IMR-90 (cell line): Measurements from ENCODE around the gene PTGDS. TPM values are rescaled to one million over a fixed set of nuclear protein-coding genes. Genes with fewer than 3 reads are reported as not detected.

Experiments
- ATAC-seq: fragments of 200-7000 bp; cut with Tn5 transposase; 2 replicates; pipeline ENCODE4 v1.9.1; 2020; ENCODE audit warnings: low read depth, mild to moderate bottlenecking, moderate library complexity
- BruUV-seq: library from RNA; stranded (reverse); fragments of 400-500 nt; replicated peaks from 2 replicates; lab custom pipeline; 2021; lab: Mats Ljungman, UMichigan
- CTCF ChIA-PET: fragments of 300-600 bp; formaldehyde crosslinking; extraction: SDS; loops from one replicate; lab custom pipeline; 2021; ENCODE audit warnings: antibody characterized with exemption; lab: Yijun Ruan, JAX
- POLR2A ChIA-PET: fragments of 300-600 bp; sonication (Branson Sonifier 250); formaldehyde crosslinking; loops from one replicate; lab custom pipeline; 2022; ENCODE audit warnings: antibody characterized with exemption; ENCODE audit not compliant: unreplicated experiment; lab: Charles Lee
- DNase-seq: peaks from one replicate; pipeline ENCODE4 v3.0.0; 2013
- H2AFZ ChIP-seq: replicated peaks from 2 replicates; pipeline ENCODE3; 2013; ENCODE audit warnings: low read length, mild to moderate bottlenecking; ENCODE audit not compliant: poor library complexity
- H2AK5ac ChIP-seq: 2 replicates; pipeline ENCODE4 v1.6.1; 2013; ENCODE audit warnings: low read depth, low read length, inconsistent platforms
- H2AK9ac ChIP-seq: replicated peaks from 2 replicates; pipeline ENCODE3; 2013; ENCODE audit warnings: mild to moderate bottlenecking, low read depth, low read length, moderate library complexity; ENCODE audit not compliant: poor library complexity
- H2BK120ac ChIP-seq: 2 replicates; pipeline ENCODE4 v1.6.1; 2013; ENCODE audit warnings: low read depth, low read length, inconsistent platforms
- H2BK15ac ChIP-seq: 3 replicates; pipeline ENCODE4 v1.6.1; 2013; ENCODE audit warnings: low read depth, low read length, inconsistent platforms
- H2BK20ac ChIP-seq: 2 replicates; pipeline ENCODE4 v1.6.1; 2013; ENCODE audit warnings: low read depth, mild to moderate bottlenecking, inconsistent platforms, low read length, moderate library complexity
- H2BK5ac ChIP-seq: 2 replicates; pipeline ENCODE4 v1.6.1; 2013; ENCODE audit warnings: mild to moderate bottlenecking, low read depth, low read length, inconsistent platforms; ENCODE audit not compliant: poor library complexity, severe bottlenecking
- H3K14ac ChIP-seq: replicated peaks from 2 replicates; pipeline ENCODE4 v1.6.1; 2013; ENCODE audit warnings: low read depth, low read length, inconsistent platforms
- H3K18ac ChIP-seq: 2 replicates; pipeline ENCODE4 v1.6.1; 2013; ENCODE audit warnings: low read depth, low read length, control low read depth
- H3K23ac ChIP-seq: 2 replicates; pipeline ENCODE4 v1.6.1; 2013; ENCODE audit warnings: low read depth, low read length, inconsistent platforms
- H3K27ac ChIP-seq: 2 replicates; pipeline ENCODE4 v1.5.1; 2013; ENCODE audit warnings: mild to moderate bottlenecking, control low read depth, low read length; ENCODE audit not compliant: insufficient read depth
- H3K27me3 ChIP-seq: 2 replicates; pipeline ENCODE4 v1.6.1; 2013; ENCODE audit warnings: low read length; ENCODE audit not compliant: control insufficient read depth, insufficient read depth
- H3K36me3 ChIP-seq: 2 replicates; pipeline ENCODE4 v1.6.1; 2013; ENCODE audit warnings: low read length, mixed read lengths; ENCODE audit not compliant: control insufficient read depth, insufficient read depth
- H3K4ac ChIP-seq: 2 replicates; pipeline ENCODE4 v1.6.1; 2013; ENCODE audit warnings: low read depth, low read length, inconsistent platforms
- H3K4me1 ChIP-seq: 2 replicates; pipeline ENCODE4 v1.6.1; 2013; ENCODE audit warnings: low read length, mixed read lengths; ENCODE audit not compliant: control insufficient read depth, insufficient read depth
- H3K4me2 ChIP-seq: 2 replicates; pipeline ENCODE4 v1.6.1; 2013; ENCODE audit warnings: low read depth, mild to moderate bottlenecking, control low read depth, low read length, moderate library complexity
- H3K4me3 ChIP-seq: 2 replicates; pipeline ENCODE4 v1.5.1; 2013; ENCODE audit warnings: low read depth, mild to moderate bottlenecking, control low read depth, low read length, moderate library complexity; ENCODE audit not compliant: insufficient read depth
- H3K56ac ChIP-seq: 2 replicates; pipeline ENCODE4 v1.6.1; 2013; ENCODE audit warnings: low read length, inconsistent platforms; ENCODE audit not compliant: insufficient read depth; ENCODE audit errors: extremely low read depth
- H3K79me1 ChIP-seq, 2 experiments: 2 replicates each; pipeline ENCODE4 v1.6.1; 2013; ENCODE audit warnings: low read length in 2 of 2, inconsistent platforms in 1 of 2, low read depth in 1 of 2
- H3K9ac ChIP-seq: 2 replicates; pipeline ENCODE4 v1.6.1; 2013; ENCODE audit warnings: low read depth, low read length, control low read depth
- H3K9me1 ChIP-seq: 2 replicates; pipeline ENCODE4 v1.6.1; 2013; ENCODE audit warnings: low read length, inconsistent platforms; ENCODE audit not compliant: insufficient read depth
- H3K9me3 ChIP-seq: 2 replicates; pipeline ENCODE4 v1.6.1; 2013; ENCODE audit warnings: low read length; ENCODE audit not compliant: control insufficient read depth, insufficient read depth
- H4K20me1 ChIP-seq: 2 replicates; pipeline ENCODE4 v1.6.1; 2013; ENCODE audit warnings: low read length, inconsistent platforms; ENCODE audit not compliant: insufficient read depth
- H4K5ac ChIP-seq: 2 replicates; pipeline ENCODE4 v1.6.1; 2013; ENCODE audit warnings: mild to moderate bottlenecking, low read depth, low read length, control low read depth
- H4K8ac ChIP-seq, 2 experiments: 2 replicates each; pipeline ENCODE4 v1.6.1; 2013; ENCODE audit warnings: low read depth in 2 of 2, low read length in 2 of 2, control low read depth in 1 of 2, inconsistent platforms in 1 of 2
- H4K91ac ChIP-seq: 2 replicates; pipeline ENCODE4 v1.6.1; 2013; ENCODE audit warnings: low read depth, low read length, inconsistent platforms; ENCODE audit not compliant: insufficient read depth
- CEBPB ChIP-seq: IDR thresholded peaks from 2 replicates; pipeline ENCODE4 v1.6.1; 2012; ENCODE audit warnings: low read depth, low read length, improper control_type of control experiment
- MAFK ChIP-seq: IDR thresholded peaks from 2 replicates; pipeline ENCODE4 v1.6.1; 2012; ENCODE audit warnings: low read depth, low read length, improper control_type of control experiment
- MAZ ChIP-seq: IDR thresholded peaks from 2 replicates; pipeline ENCODE4 v1.6.1; 2012; ENCODE audit warnings: low read depth, mild to moderate bottlenecking, low read length, improper control_type of control experiment, moderate library complexity, borderline replicate concordance
- NFE2L2 ChIP-seq: fragments of 150-350 bp; IDR thresholded peaks from 2 replicates; pipeline ENCODE4 v1.6.1; 2016; ENCODE audit warnings: low read depth, mild to moderate bottlenecking, low read length
- RCOR1 ChIP-seq: IDR thresholded peaks from 2 replicates; pipeline ENCODE4 v1.6.1; 2012; ENCODE audit warnings: mild to moderate bottlenecking, low read length, improper control_type of control experiment; ENCODE audit not compliant: insufficient replicate concordance
- WGBS, 2 experiments: methylation state at CpG; one replicate each; pipeline versions ENCODE4 v1.1.5 to v1.1.7; 2013; ENCODE audit warnings: missing lambda C conversion rate in 2 of 2; ENCODE audit not compliant: insufficient read length in 1 of 2; ENCODE audit errors: extremely low coverage in 2 of 2; 5-methylcytosine and 5-hydroxymethylcytosine counted together
- dilution Hi-C: fragments of 300-500 bp; cut with HindIII; formaldehyde crosslinking; loops from one replicate; pipeline ENCODE4 v1.14.3; 2018; ENCODE audit warnings: low sequenced_read_pairs; ENCODE audit not compliant: unreplicated experiment
- in situ Hi-C: fragments of 300-500 bp; cut with MboI; formaldehyde crosslinking; loops from 3 replicates; pipeline ENCODE4 v1.14.3; 2019; ENCODE audit warnings: low sequenced_read_pairs, inconsistent platforms, mixed read lengths
- intact Hi-C: fragments of 100-400 bp; cut with micrococcal nuclease; formaldehyde crosslinking; loops from 2 replicates; pipeline ENCODE4 v1.10.0; 2022
- polyA plus RNA-seq, 3 experiments: library from polyadenylated mRNA; depleted of rRNA; stranded (reverse); fragments of >200 nt; gene quantifications; 2 replicates each; pipeline ENCODE4 v1.2.3, GENCODE V29; 2012; ENCODE audit warnings: low replicate concordance in 1 of 3
- total RNA-seq: library from RNA; depleted of rRNA; stranded (reverse); fragments of >200 nt; gene quantifications from 2 replicates; pipeline ENCODE4 v1.2.3, GENCODE V29; 2012
- TF ChIP-seq, protein P1 (sequence below): fragments of 150-350 bp; IDR thresholded peaks from 2 replicates; pipeline ENCODE4 v1.6.1; 2017; ENCODE audit warnings: mild to moderate bottlenecking, antibody characterized with exemption, low read length, low read depth

The PTGDS gene
- total and polyA plus RNA-seq, 2 of the 4 experiments (the other 2 are of a cell fraction) = 1.2 TPM; not detected in 1

DNA sequence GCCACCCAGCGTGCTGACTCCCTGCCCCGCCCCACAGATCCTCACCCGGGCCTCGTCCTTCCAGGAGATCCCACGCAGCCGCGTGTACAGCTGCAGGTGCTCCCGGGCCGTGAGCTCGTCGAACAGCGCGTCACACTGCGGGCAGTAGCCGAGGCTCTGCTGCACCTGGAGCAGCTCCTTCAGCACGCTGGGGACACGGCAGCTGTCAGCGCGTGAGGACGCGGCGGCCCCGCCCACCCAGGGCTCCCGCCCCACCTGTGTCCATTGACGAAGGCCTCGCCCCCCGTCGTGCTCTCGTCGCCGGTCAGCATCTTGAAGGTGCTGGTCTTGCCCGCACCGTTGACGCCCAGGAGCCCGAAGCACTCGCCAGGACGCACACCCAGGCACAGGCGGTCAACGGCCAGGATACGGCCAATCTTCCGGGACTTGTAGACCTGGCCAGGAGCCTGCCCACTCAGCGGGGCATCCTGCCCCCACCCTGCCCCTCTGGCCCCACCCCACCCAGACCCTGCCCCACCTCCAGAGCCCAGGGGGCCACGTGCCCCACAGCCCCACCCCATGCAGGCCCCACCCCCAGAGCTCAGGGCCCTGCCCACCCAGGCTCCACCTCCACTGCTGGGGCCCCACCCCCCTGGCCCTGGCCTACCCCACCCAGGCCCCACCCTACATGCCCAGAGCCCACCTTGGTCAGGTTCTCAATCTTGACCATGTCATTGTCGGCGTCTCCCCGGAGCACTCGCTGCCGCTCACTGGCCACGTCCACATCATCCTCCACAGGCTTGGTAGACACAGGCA, 32.8 kb downstream of the PTGDS start:
- H3K36me3 ChIP-seq = peaks cover 28% of the 10 kb centered on the region
- H4K5ac ChIP-seq = no peak overlapping the region
- ChIA-PET CTCF (no interaction called here), POLR2A (no interaction called here)
- H3K9me3 ChIP-seq = no peaks in the 10 kb centered on the region
- no peak overlapping the region for H3K18ac ChIP-seq
- no peak overlapping the region for H2BK5ac ChIP-seq
- H4K91ac ChIP-seq = no peak overlapping the region
- no peaks in the 10 kb centered on the region for H3K27me3 ChIP-seq
- H2AFZ ChIP-seq = no peak overlapping the region
- H3K14ac ChIP-seq = no peak overlapping the region
- dilution Hi-C loops = no loop called here
- H3K79me1 ChIP-seq = no peaks in the 10 kb centered on the region
- H4K8ac ChIP-seq = no peak overlapping the region
- no peak overlapping the region for H3K4me3 ChIP-seq
- H3K9me1 ChIP-seq = peaks cover 5% of the 10 kb centered on the region; the same call in 1 of the 2 replicates
- 95% methylated on average over 33 of the region's 49 CpGs; no CpG with 5 or more reads in 1 of the 2 experiments for WGBS, 2 experiments
- H4K20me1 ChIP-seq = peaks cover 8% of the 10 kb centered on the region
- no TSS peak for BruUV-seq
- no peak overlapping the region for H2BK120ac ChIP-seq
- no peak overlapping the region for H2BK20ac ChIP-seq
- H3K27ac ChIP-seq = no peak overlapping the region
- no peak overlapping the region for H3K4ac ChIP-seq
- H3K9ac ChIP-seq = no peak overlapping the region
- no peak for DNase-seq
- no peak overlapping the region for H3K4me2 ChIP-seq
- H2AK9ac ChIP-seq = no peak overlapping the region
- H2BK15ac ChIP-seq = no peak overlapping the region
- H3K23ac ChIP-seq = no peak overlapping the region
- TF ChIP-seq MAZ = no peak
- no peak for TF ChIP-seq NFE2L2
- no peak for TF ChIP-seq MAFK
- no peak for TF ChIP-seq CEBPB
- TF ChIP-seq, protein P1, sequence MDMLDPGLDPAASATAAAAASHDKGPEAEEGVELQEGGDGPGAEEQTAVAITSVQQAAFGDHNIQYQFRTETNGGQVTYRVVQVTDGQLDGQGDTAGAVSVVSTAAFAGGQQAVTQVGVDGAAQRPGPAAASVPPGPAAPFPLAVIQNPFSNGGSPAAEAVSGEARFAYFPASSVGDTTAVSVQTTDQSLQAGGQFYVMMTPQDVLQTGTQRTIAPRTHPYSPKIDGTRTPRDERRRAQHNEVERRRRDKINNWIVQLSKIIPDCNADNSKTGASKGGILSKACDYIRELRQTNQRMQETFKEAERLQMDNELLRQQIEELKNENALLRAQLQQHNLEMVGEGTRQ = no peak
- no peak for TF ChIP-seq RCOR1
- peaks cover 11% of the 10 kb centered on the region for H3K4me1 ChIP-seq
- H3K56ac ChIP-seq = no peak overlapping the region
- in situ Hi-C loops = no loop called here
- H2AK5ac ChIP-seq = no peak overlapping the region
- ATAC-seq = no peak
- intact Hi-C loops = no loop called here
